HCT116 (cell line): ENCODE measurements around the gene TAS2R60.

ENCODE experiments used
- CTCF ChIP-seq, 3 experiments: fragments of 200-600 bp in 1 of 3; sonication (generic) in 1 of 3; IDR thresholded peaks in 2 of 3; conservative IDR thresholded peaks in 1 of 3; 2 replicates each; pipeline ENCODE4 v1.5.1; 2012 to 2017; ENCODE audit warnings: low read depth in 2 of 3, low read length in 2 of 3, antibody characterized with exemption in 1 of 3, borderline replicate concordance in 1 of 3, control low read depth in 1 of 3, mild to moderate bottlenecking in 1 of 3, mixed read lengths in 1 of 3, mixed run types in 1 of 3, moderate library complexity in 1 of 3; ENCODE audit not compliant: insufficient read depth in 1 of 3
- POLR2A ChIP-seq: IDR thresholded peaks from 2 replicates; pipeline ENCODE4 v1.7.0; 2011; ENCODE audit warnings: borderline replicate concordance; ENCODE audit not compliant: insufficient read depth, insufficient read length; ENCODE audit errors: extremely low read depth
- POLR2AphosphoS5 ChIP-seq: IDR thresholded peaks from 2 replicates; pipeline ENCODE4 v1.6.1; 2011; ENCODE audit warnings: mild to moderate bottlenecking, low read depth, low read length, moderate library complexity
- SRF ChIP-seq: IDR thresholded peaks from 2 replicates; pipeline ENCODE4 v1.6.1; 2012; ENCODE audit warnings: low read depth
- ZNF274 ChIP-seq: fragments of 200-500 bp; sonication (Bioruptor generic); IDR thresholded peaks from 2 replicates; pipeline ENCODE4 v1.6.1; 2014; ENCODE audit warnings: mild to moderate bottlenecking, low read depth, low read length, inconsistent platforms

- TF ChIP-seq SRF (no peak), ZNF274 (no peak), POLR2A (no peak), CTCF (IDR thresholded peaks at IDR 0.05 in 2 of 3, conservative IDR thresholded peaks at IDR 0.05 in 1 of 3; ENCODE audit: borderline replicate concordance in 1 of 3, insufficient read depth in 1 of 3, low read depth in 2 of 3, low read length in 2 of 3) (no peak), POLR2AphosphoS5 (no peak)
Measured at GRCh38 chr7:143452495-143452894, 9.2 kb downstream of the TAS2R60 start.
